ENCODE measurements around the gene CORT. TPM values are rescaled to one million over a fixed set of nuclear protein-coding genes. Genes with fewer than 3 reads are reported as not detected.

Gene CORT
- total and polyA plus RNA-seq, 7 donors: 0.18 to 1.1 TPM; not detected in 5

DNA sequence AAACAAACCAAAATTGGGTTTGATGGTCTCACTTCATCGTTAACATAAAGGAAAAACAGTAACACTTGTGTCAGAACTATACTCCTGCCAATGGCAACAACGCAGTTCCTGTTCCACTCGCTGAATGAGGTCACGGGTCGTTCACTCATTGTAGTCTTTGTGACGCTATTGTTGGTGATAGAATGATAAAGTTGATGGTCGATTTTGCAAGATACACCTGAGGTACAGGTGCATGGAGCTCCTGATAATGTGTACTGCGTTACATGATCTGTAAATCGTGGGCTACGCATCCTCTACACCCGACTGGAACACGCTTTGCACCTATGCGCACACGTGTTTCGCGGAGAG, 20.0 kb upstream of the CORT start:
- intact Hi-C loops (cut with DNase I): loop anchor here in 1 of 2 donors (2.0 to 5.0 kb wide), 4 partner anchors 55 to 803 kb away; no protein-coding TSS in a partner anchor
- Histone ChIP-seq H3K27ac (no peak overlapping the region), H3K9me3 (no peaks in the 10 kb centered on the region), H3K4me3 (peak overlapping the region; percentile 93), H3K36me3 (ENCODE audit: insufficient read depth in 1 of 2, low read depth in 1 of 2) (peaks cover 0 to 7% of the 10 kb centered on the region in 2 donors), H3K4me1 (peaks cover 14% of the 10 kb centered on the region), H3K27me3 (ENCODE audit: insufficient read depth in 3 of 3, low read length in 2 of 3) (no peaks in the 10 kb centered on the region)
- DNase-seq: no peak
- TF ChIP-seq, protein P1, sequence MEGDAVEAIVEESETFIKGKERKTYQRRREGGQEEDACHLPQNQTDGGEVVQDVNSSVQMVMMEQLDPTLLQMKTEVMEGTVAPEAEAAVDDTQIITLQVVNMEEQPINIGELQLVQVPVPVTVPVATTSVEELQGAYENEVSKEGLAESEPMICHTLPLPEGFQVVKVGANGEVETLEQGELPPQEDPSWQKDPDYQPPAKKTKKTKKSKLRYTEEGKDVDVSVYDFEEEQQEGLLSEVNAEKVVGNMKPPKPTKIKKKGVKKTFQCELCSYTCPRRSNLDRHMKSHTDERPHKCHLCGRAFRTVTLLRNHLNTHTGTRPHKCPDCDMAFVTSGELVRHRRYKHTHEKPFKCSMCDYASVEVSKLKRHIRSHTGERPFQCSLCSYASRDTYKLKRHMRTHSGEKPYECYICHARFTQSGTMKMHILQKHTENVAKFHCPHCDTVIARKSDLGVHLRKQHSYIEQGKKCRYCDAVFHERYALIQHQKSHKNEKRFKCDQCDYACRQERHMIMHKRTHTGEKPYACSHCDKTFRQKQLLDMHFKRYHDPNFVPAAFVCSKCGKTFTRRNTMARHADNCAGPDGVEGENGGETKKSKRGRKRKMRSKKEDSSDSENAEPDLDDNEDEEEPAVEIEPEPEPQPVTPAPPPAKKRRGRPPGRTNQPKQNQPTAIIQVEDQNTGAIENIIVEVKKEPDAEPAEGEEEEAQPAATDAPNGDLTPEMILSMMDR (IDR thresholded peaks at IDR 0.05): no peak
- WGBS, 3 donors: 17 to 22% (median 22%) methylated on average over 16 of the region's 16 CpGs
- peak in 1 of 4 donors; percentile 1 for ATAC-seq

DNA sequence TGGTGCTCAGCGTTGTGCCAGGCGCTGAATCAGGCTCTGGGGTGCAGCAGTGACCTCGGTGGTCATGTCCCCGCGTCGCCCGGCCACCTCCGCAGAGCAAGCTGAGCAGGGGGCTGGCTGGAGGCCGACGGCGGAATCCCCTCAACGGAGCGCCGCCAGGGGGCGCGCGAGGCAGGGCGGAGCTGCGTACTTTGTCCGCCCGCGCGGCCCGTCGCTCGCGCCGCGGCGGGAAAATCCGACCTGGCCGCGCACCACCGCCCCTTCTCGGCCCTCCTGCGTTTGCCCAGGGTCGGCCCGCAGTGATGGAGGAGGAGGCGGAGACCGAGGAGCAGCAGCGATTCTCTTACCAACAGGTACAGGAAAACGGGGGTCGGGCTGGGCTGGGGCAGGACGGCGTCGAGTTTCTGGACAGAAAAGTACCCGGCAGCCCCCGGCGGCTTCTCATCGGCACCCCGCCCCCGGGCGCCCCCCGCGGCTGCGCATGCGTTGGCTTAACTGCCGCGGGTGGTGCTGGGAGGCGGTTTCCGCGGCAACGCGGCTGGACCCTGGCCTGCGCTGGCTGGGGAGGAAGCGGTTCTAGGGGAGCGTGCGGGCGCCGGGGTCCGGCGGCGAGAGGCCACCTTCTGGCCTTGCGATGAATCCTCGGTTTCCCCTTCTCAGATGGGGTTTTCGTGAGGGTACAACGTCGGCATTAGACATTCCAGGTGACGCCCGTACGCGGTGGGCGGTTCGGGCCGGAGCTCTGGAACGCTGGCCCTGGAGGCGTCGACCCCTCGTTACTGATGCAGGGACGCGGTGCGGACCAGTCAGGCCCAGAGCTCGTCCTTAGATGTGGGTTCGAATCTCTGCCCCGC, 19.4 kb upstream of the CORT start, which contains the start of gene CENPS:
Gene CENPS (plus strand): TSS at position 218 of the 854 bp plus-strand sequence. CDS start 85 bp downstream, at position 303.
- WGBS, 3 donors: 0 to 1% (median 0%) methylated on average over 63 to 95 of the region's 95 CpGs
- Histone ChIP-seq H3K27me3 (ENCODE audit: insufficient read depth in 3 of 3, low read length in 2 of 3) (no peaks in the 10 kb centered on the region), H3K9me3 (no peaks in the 10 kb centered on the region), H3K36me3 (ENCODE audit: insufficient read depth in 1 of 2, low read depth in 1 of 2) (peaks cover 0 to 12% of the 10 kb centered on the region in 2 donors), H3K4me3 (peak within 1 kb of the TSS; percentile 93), H3K4me1 (peaks cover 14% of the 10 kb centered on the region), H3K27ac (peak within 1 kb of the TSS; percentile 42)
- TF ChIP-seq, protein P1 (IDR thresholded peaks at IDR 0.05): peak; percentile 99
- ATAC-seq (peak; percentile 95 to 98 (median 96)), DNase-seq (peak; percentile 95 to 97)
- intact Hi-C loops (cut with DNase I): no loop called here

DNA sequence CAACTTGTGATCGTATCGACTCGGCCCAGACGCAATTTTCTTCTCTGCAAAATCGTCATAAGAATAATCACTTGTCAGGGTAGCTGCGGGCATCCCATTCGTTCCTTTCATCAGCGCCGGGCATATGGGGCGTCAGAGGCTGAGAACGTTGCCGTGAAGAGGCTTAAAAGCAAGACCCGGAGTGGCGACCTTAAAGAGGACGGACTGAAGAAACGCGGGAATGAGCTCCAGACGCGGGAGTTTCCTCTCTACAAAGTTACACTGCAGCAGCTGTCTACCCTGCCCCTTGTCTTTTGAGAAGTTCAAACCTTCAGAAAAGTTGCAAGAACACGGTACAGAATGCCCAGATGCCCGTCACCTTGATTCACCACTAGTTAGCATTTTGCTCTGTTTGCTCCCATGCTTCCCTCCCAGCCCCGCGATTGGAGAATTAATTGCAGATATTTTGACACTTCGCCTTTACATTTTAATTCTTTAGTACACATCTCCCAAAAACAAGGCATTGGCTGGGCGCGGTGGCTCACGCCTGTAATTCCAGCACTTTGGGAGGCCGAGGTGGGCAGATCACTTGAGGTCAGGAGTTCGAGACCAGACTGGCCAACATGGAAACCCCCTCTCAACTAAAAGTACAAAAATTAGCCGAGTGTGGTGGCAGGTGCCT, 18.6 kb upstream of the CORT start:
- ATAC-seq (no peak), DNase-seq (no peak)
- TF ChIP-seq, protein P1 (IDR thresholded peaks at IDR 0.05): no peak
- H3K9me3 ChIP-seq: no peaks in the 10 kb centered on the region
- H3K27ac ChIP-seq: no peak overlapping the region
- intact Hi-C loops (cut with DNase I): no loop called here
- peaks cover 14% of the 10 kb centered on the region for H3K4me1 ChIP-seq
- WGBS, 3 donors: 22 to 24% (median 22%) methylated on average over 30 of the region's 30 CpGs
- no peaks in the 10 kb centered on the region for H3K27me3 ChIP-seq (ENCODE audit: insufficient read depth in 3 of 3, low read length in 2 of 3)
- H3K36me3 ChIP-seq (ENCODE audit: insufficient read depth in 1 of 2, low read depth in 1 of 2): peaks cover 0 to 12% of the 10 kb centered on the region in 2 donors
- H3K4me3 ChIP-seq: peak overlapping the region; percentile 93

DNA sequence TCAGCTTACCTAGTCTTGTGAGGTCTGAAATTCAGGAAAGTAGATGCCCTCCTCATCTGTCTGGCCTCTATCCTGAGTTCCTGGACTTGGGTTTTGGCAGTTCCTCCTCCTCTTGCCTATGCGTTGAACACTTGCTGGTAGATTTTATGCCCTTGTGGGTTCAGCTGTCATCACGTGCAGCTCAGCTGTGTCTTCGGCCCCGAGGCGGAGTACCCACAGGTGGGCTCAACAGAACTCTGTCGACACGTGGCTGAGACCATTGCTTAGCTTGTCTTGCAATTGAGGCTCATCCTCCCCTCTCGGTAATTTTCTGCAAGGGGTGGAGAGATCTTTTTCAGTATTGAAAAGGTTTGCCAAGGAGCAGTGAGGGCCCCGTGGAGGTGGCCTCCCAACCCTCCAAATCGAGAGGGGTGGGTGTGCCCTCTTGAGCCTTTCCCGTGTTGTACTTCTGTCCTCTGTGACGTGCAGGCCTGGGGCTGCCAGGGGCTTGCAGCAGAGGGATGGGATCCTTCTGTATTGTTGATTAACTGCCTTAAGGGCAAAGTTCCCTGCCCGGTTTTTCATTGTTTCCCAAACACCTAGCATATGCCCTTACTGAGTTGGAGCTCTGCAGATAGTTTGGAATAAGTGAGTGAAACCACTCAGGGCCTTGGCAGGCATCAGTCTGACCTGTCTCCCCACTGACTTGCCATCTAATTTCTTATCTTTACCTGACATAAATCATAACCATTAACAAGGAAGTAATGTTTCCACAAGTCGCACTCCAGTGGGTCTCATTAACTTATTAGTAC, 16.7 kb upstream of the CORT start:
- Histone ChIP-seq H3K4me1 (peaks cover 10% of the 10 kb centered on the region), H3K36me3 (ENCODE audit: insufficient read depth in 1 of 2, low read depth in 1 of 2) (peaks cover 0 to 12% of the 10 kb centered on the region in 2 donors), H3K27me3 (ENCODE audit: insufficient read depth in 3 of 3, low read length in 2 of 3) (no peaks in the 10 kb centered on the region), H3K27ac (no peak overlapping the region), H3K4me3 (no peak overlapping the region), H3K9me3 (no peaks in the 10 kb centered on the region)
- ATAC-seq (no peak), DNase-seq (no peak)
- intact Hi-C loops (cut with DNase I): loop anchor here in 1 of 2 donors (1.0 kb wide), 1 partner anchor 60 kb away; no protein-coding TSS in a partner anchor
- WGBS, 3 donors: 62 to 72% (median 65%) methylated on average over 14 of the region's 14 CpGs
- TF ChIP-seq, protein P1 (IDR thresholded peaks at IDR 0.05): no peak

All from psoas muscle (tissue), 8 donors.